IMR-90 (cell line): ENCODE data around the gene NF1. TPM values are rescaled to one million over a fixed set of nuclear protein-coding genes. Genes with fewer than 3 reads are reported as not detected.
"Not testable (repeated sequence)": the region's sequence is repeated elsewhere in the genome, so short reads cannot be mapped to it uniquely, and the experiment has no call there.

Experiments used
- ATAC-seq: fragments of 200-7000 bp; cut with Tn5 transposase; 2 replicates; pipeline ENCODE4 v1.9.1; 2020; ENCODE audit warnings: low read depth, mild to moderate bottlenecking, moderate library complexity
- BruUV-seq: library from RNA; stranded (reverse); fragments of 400-500 nt; replicated peaks from 2 replicates; lab custom pipeline; 2021; lab: Mats Ljungman, UMichigan
- CTCF ChIA-PET: fragments of 300-600 bp; formaldehyde crosslinking; extraction: SDS; loops from one replicate; lab custom pipeline; 2021; ENCODE audit warnings: antibody characterized with exemption; lab: Yijun Ruan, JAX
- POLR2A ChIA-PET: fragments of 300-600 bp; sonication (Branson Sonifier 250); formaldehyde crosslinking; loops from one replicate; lab custom pipeline; 2022; ENCODE audit warnings: antibody characterized with exemption; ENCODE audit not compliant: unreplicated experiment; lab: Charles Lee
- DNase-seq: peaks from one replicate; pipeline ENCODE4 v3.0.0; 2013
- H2AFZ ChIP-seq: replicated peaks from 2 replicates; pipeline ENCODE3; 2013; ENCODE audit warnings: low read length, mild to moderate bottlenecking; ENCODE audit not compliant: poor library complexity
- H2AK5ac ChIP-seq: 2 replicates; pipeline ENCODE4 v1.6.1; 2013; ENCODE audit warnings: low read depth, low read length, inconsistent platforms
- H2AK9ac ChIP-seq: replicated peaks from 2 replicates; pipeline ENCODE3; 2013; ENCODE audit warnings: mild to moderate bottlenecking, low read depth, low read length, moderate library complexity; ENCODE audit not compliant: poor library complexity
- H2BK120ac ChIP-seq: 2 replicates; pipeline ENCODE4 v1.6.1; 2013; ENCODE audit warnings: low read depth, low read length, inconsistent platforms
- H2BK15ac ChIP-seq: 3 replicates; pipeline ENCODE4 v1.6.1; 2013; ENCODE audit warnings: low read depth, low read length, inconsistent platforms
- H2BK20ac ChIP-seq: 2 replicates; pipeline ENCODE4 v1.6.1; 2013; ENCODE audit warnings: low read depth, mild to moderate bottlenecking, inconsistent platforms, low read length, moderate library complexity
- H2BK5ac ChIP-seq: 2 replicates; pipeline ENCODE4 v1.6.1; 2013; ENCODE audit warnings: mild to moderate bottlenecking, low read depth, low read length, inconsistent platforms; ENCODE audit not compliant: poor library complexity, severe bottlenecking
- H3K14ac ChIP-seq: replicated peaks from 2 replicates; pipeline ENCODE4 v1.6.1; 2013; ENCODE audit warnings: low read depth, low read length, inconsistent platforms
- H3K18ac ChIP-seq: 2 replicates; pipeline ENCODE4 v1.6.1; 2013; ENCODE audit warnings: low read depth, low read length, control low read depth
- H3K23ac ChIP-seq: 2 replicates; pipeline ENCODE4 v1.6.1; 2013; ENCODE audit warnings: low read depth, low read length, inconsistent platforms
- H3K27ac ChIP-seq: 2 replicates; pipeline ENCODE4 v1.5.1; 2013; ENCODE audit warnings: mild to moderate bottlenecking, control low read depth, low read length; ENCODE audit not compliant: insufficient read depth
- H3K27me3 ChIP-seq: 2 replicates; pipeline ENCODE4 v1.6.1; 2013; ENCODE audit warnings: low read length; ENCODE audit not compliant: control insufficient read depth, insufficient read depth
- H3K36me3 ChIP-seq: 2 replicates; pipeline ENCODE4 v1.6.1; 2013; ENCODE audit warnings: low read length, mixed read lengths; ENCODE audit not compliant: control insufficient read depth, insufficient read depth
- H3K4ac ChIP-seq: 2 replicates; pipeline ENCODE4 v1.6.1; 2013; ENCODE audit warnings: low read depth, low read length, inconsistent platforms
- H3K4me1 ChIP-seq: 2 replicates; pipeline ENCODE4 v1.6.1; 2013; ENCODE audit warnings: low read length, mixed read lengths; ENCODE audit not compliant: control insufficient read depth, insufficient read depth
- H3K4me2 ChIP-seq: 2 replicates; pipeline ENCODE4 v1.6.1; 2013; ENCODE audit warnings: low read depth, mild to moderate bottlenecking, control low read depth, low read length, moderate library complexity
- H3K4me3 ChIP-seq: 2 replicates; pipeline ENCODE4 v1.5.1; 2013; ENCODE audit warnings: low read depth, mild to moderate bottlenecking, control low read depth, low read length, moderate library complexity; ENCODE audit not compliant: insufficient read depth
- H3K56ac ChIP-seq: 2 replicates; pipeline ENCODE4 v1.6.1; 2013; ENCODE audit warnings: low read length, inconsistent platforms; ENCODE audit not compliant: insufficient read depth; ENCODE audit errors: extremely low read depth
- H3K79me1 ChIP-seq, 2 experiments: 2 replicates each; pipeline ENCODE4 v1.6.1; 2013; ENCODE audit warnings: low read length in 2 of 2, inconsistent platforms in 1 of 2, low read depth in 1 of 2
- H3K9ac ChIP-seq: 2 replicates; pipeline ENCODE4 v1.6.1; 2013; ENCODE audit warnings: low read depth, low read length, control low read depth
- H3K9me1 ChIP-seq: 2 replicates; pipeline ENCODE4 v1.6.1; 2013; ENCODE audit warnings: low read length, inconsistent platforms; ENCODE audit not compliant: insufficient read depth
- H3K9me3 ChIP-seq: 2 replicates; pipeline ENCODE4 v1.6.1; 2013; ENCODE audit warnings: low read length; ENCODE audit not compliant: control insufficient read depth, insufficient read depth
- H4K20me1 ChIP-seq: 2 replicates; pipeline ENCODE4 v1.6.1; 2013; ENCODE audit warnings: low read length, inconsistent platforms; ENCODE audit not compliant: insufficient read depth
- H4K5ac ChIP-seq: 2 replicates; pipeline ENCODE4 v1.6.1; 2013; ENCODE audit warnings: mild to moderate bottlenecking, low read depth, low read length, control low read depth
- H4K8ac ChIP-seq, 2 experiments: 2 replicates each; pipeline ENCODE4 v1.6.1; 2013; ENCODE audit warnings: low read depth in 2 of 2, low read length in 2 of 2, control low read depth in 1 of 2, inconsistent platforms in 1 of 2
- H4K91ac ChIP-seq: 2 replicates; pipeline ENCODE4 v1.6.1; 2013; ENCODE audit warnings: low read depth, low read length, inconsistent platforms; ENCODE audit not compliant: insufficient read depth
- WGBS, 2 experiments: methylation state at CpG; one replicate each; pipeline versions ENCODE4 v1.1.5 to v1.1.7; 2013; ENCODE audit warnings: missing lambda C conversion rate in 2 of 2; ENCODE audit not compliant: insufficient read length in 1 of 2; ENCODE audit errors: extremely low coverage in 2 of 2; 5-methylcytosine and 5-hydroxymethylcytosine counted together
- dilution Hi-C: fragments of 300-500 bp; cut with HindIII; formaldehyde crosslinking; loops from one replicate; pipeline ENCODE4 v1.14.3; 2018; ENCODE audit warnings: low sequenced_read_pairs; ENCODE audit not compliant: unreplicated experiment
- in situ Hi-C: fragments of 300-500 bp; cut with MboI; formaldehyde crosslinking; loops from 3 replicates; pipeline ENCODE4 v1.14.3; 2019; ENCODE audit warnings: low sequenced_read_pairs, inconsistent platforms, mixed read lengths
- intact Hi-C: fragments of 100-400 bp; cut with micrococcal nuclease; formaldehyde crosslinking; loops from 2 replicates; pipeline ENCODE4 v1.10.0; 2022
- polyA plus RNA-seq, 3 experiments: library from polyadenylated mRNA; depleted of rRNA; stranded (reverse); fragments of >200 nt; gene quantifications; 2 replicates each; pipeline ENCODE4 v1.2.3, GENCODE V29; 2012; ENCODE audit warnings: low replicate concordance in 1 of 3
- total RNA-seq: library from RNA; depleted of rRNA; stranded (reverse); fragments of >200 nt; gene quantifications from 2 replicates; pipeline ENCODE4 v1.2.3, GENCODE V29; 2012

Gene NF1
- total and polyA plus RNA-seq, 2 of the 4 experiments (the other 2 are of a cell fraction): 17.9 to 48.6 TPM

DNA sequence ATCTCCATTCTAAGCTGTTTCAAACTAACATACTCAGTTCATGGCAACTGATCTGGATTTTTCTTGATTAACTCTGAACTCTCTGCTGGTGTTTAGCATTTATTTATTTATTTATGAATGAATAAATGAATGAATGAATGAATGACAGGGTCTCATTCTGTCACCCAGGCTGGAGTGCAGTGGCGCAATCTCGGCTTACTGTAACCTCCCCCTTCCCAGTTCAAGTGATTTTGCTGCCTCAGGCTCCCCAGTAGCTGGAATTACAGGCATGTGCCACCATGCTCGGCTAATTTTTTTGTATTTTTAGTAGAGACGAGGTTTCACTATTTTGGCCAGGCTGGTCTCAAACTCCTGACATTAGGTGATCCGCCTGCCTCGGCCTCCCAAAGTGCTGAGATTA lies 62.1 kb downstream of the NF1 start:
- intact Hi-C loops, dilution Hi-C loops, H2BK120ac ChIP-seq, H3K23ac ChIP-seq, H4K5ac ChIP-seq, H3K9ac ChIP-seq, H2BK20ac ChIP-seq, CTCF ChIA-PET, H2AK5ac ChIP-seq, POLR2A ChIA-PET, in situ Hi-C loops, H4K91ac ChIP-seq, H3K4me3 ChIP-seq, H2AK9ac ChIP-seq, H3K9me3 ChIP-seq, H3K27me3 ChIP-seq, H3K27ac ChIP-seq, BruUV-seq, DNase-seq, H3K14ac ChIP-seq, ATAC-seq, H2BK15ac ChIP-seq, H3K9me1 ChIP-seq, H4K20me1 ChIP-seq, H3K56ac ChIP-seq, H3K18ac ChIP-seq, H3K4me2 ChIP-seq, H2BK5ac ChIP-seq, H3K36me3 ChIP-seq, H3K4me1 ChIP-seq, H3K4ac ChIP-seq, H4K8ac ChIP-seq, H2AFZ ChIP-seq: not testable (repeated sequence)
- no CpG with 5 or more reads among the region's 6 CpGs for WGBS, 2 experiments
- H3K79me1 ChIP-seq: peaks cover 16 to 35% of the 10 kb centered on the region in 2 experiments
